HG02885 (cell line): ENCODE results near the gene MAP2K5.
"Not testable (repeated sequence)": the region's sequence is repeated elsewhere in the genome, so short reads cannot be mapped to it uniquely, and the experiment has no call there.

Experiments used
- ATAC-seq: cut with Tn5 transposase; IDR thresholded peaks from one replicate; pipeline ENCODE4 v1.9.1; 2021; ENCODE audit warnings: mild to moderate bottlenecking; ENCODE audit not compliant: unreplicated experiment, poor library complexity

Gene MAP2K5

GRCh38 chr15:67590191-67590590, 47.7 kb downstream of the MAP2K5 start:
- no peak for ATAC-seq

- no peak for ATAC-seq
Observed at GRCh38 chr15:67592245-67592644, 49.7 kb downstream of the MAP2K5 start.

GRCh38 chr15:67593562-67593961, 51.1 kb downstream of the MAP2K5 start:
- no peak for ATAC-seq

- no peak for ATAC-seq
Observed at GRCh38 chr15:67594770-67595169, 52.3 kb downstream of the MAP2K5 start.

GRCh38 chr15:67595572-67595971, 53.1 kb downstream of the MAP2K5 start:
- no peak for ATAC-seq

GRCh38 chr15:67601073-67601472, 58.6 kb downstream of the MAP2K5 start:
- ATAC-seq = no peak

GRCh38 chr15:67603063-67603462, 60.6 kb downstream of the MAP2K5 start:
- ATAC-seq = no peak

GRCh38 chr15:67605871-67606270, 63.4 kb downstream of the MAP2K5 start:
- ATAC-seq = no peak

GRCh38 chr15:67606742-67607141, 64.2 kb downstream of the MAP2K5 start:
- ATAC-seq = no peak

- no peak for ATAC-seq
Observed at GRCh38 chr15:67607329-67607728, 64.8 kb downstream of the MAP2K5 start.

GRCh38 chr15:67607959-67608637, 65.6 kb downstream of the MAP2K5 start:
- no peak for ATAC-seq

GRCh38 chr15:67608638-67608959, 66.1 kb downstream of the MAP2K5 start:
- no peak for ATAC-seq

GRCh38 chr15:67611370-67612369, 69.2 kb downstream of the MAP2K5 start:
- ATAC-seq = no peak

- ATAC-seq = no peak
Observed at GRCh38 chr15:67613211-67613610, 70.7 kb downstream of the MAP2K5 start.

GRCh38 chr15:67613708-67614107, 71.2 kb downstream of the MAP2K5 start:
- ATAC-seq = no peak

GRCh38 chr15:67615131-67615534, 72.6 kb downstream of the MAP2K5 start:
- not testable (repeated sequence) for ATAC-seq

GRCh38 chr15:67618297-67618696, 75.8 kb downstream of the MAP2K5 start:
- ATAC-seq = no peak

- no peak for ATAC-seq
Observed at GRCh38 chr15:67622110-67622509, 79.6 kb downstream of the MAP2K5 start.

- no peak for ATAC-seq
Observed at GRCh38 chr15:67632261-67632660, 89.8 kb downstream of the MAP2K5 start.

- not testable (repeated sequence) for ATAC-seq
Observed at GRCh38 chr15:67635950-67636349, 93.4 kb downstream of the MAP2K5 start.

- ATAC-seq = no peak
Observed at GRCh38 chr15:67639591-67639990, 97.1 kb downstream of the MAP2K5 start.
